GM21737 (cell line): Measurements from ENCODE around the gene MYRF.

ENCODE experiments used
- ATAC-seq: cut with Tn5 transposase; IDR thresholded peaks from one replicate; pipeline ENCODE4 v1.9.1; 2021; ENCODE audit warnings: mild to moderate bottlenecking, moderate library complexity; ENCODE audit not compliant: unreplicated experiment

MYRF gene

GRCh38 chr11:61718621-61719302 lies 33.7 kb upstream of the MYRF start:
- no peak for ATAC-seq

GRCh38 chr11:61719978-61720377 lies 32.5 kb upstream of the MYRF start:
- ATAC-seq: no peak

- no peak for ATAC-seq
These were observed 31.8 kb upstream of the MYRF start for GRCh38 chr11:61720597-61720996.

- no peak for ATAC-seq
These were observed 28.0 kb upstream of the MYRF start for GRCh38 chr11:61724437-61724836.

- no peak for ATAC-seq
These were observed 26.6 kb upstream of the MYRF start for GRCh38 chr11:61725781-61726231.

- no peak for ATAC-seq
These were observed 25.7 kb upstream of the MYRF start for GRCh38 chr11:61726775-61727174.

- ATAC-seq: no peak
These were observed 25.0 kb upstream of the MYRF start for GRCh38 chr11:61727401-61727811.

GRCh38 chr11:61728066-61728939 lies 24.1 kb upstream of the MYRF start:
- no peak for ATAC-seq

GRCh38 chr11:61728940-61729219 lies 23.6 kb upstream of the MYRF start:
- no peak for ATAC-seq

GRCh38 chr11:61730240-61730994 lies 22.0 kb upstream of the MYRF start:
- no peak for ATAC-seq

GRCh38 chr11:61731211-61731951 lies 21.1 kb upstream of the MYRF start:
- ATAC-seq: no peak

- ATAC-seq: no peak
These were observed 20.3 kb upstream of the MYRF start for GRCh38 chr11:61731952-61732675.

GRCh38 chr11:61732705-61733104 lies 19.7 kb upstream of the MYRF start:
- ATAC-seq: no peak

GRCh38 chr11:61733120-61733978 lies 19.1 kb upstream of the MYRF start:
- ATAC-seq: peak; percentile 51

GRCh38 chr11:61734767-61735166 lies 17.7 kb upstream of the MYRF start:
- no peak for ATAC-seq

GRCh38 chr11:61735391-61735790 lies 17.0 kb upstream of the MYRF start:
- ATAC-seq: no peak

GRCh38 chr11:61736310-61736709 lies 16.1 kb upstream of the MYRF start:
- no peak for ATAC-seq

GRCh38 chr11:61737131-61737530 lies 15.3 kb upstream of the MYRF start:
- no peak for ATAC-seq

GRCh38 chr11:61737636-61738386 lies 14.6 kb upstream of the MYRF start:
- no peak for ATAC-seq
